GM19023 (cell line): ENCODE measurements around the gene LPAR6.
"Not testable (repeated sequence)": the region's sequence is repeated elsewhere in the genome, so short reads cannot be mapped to it uniquely, and the experiment has no call there.

Source experiments
- ATAC-seq: cut with Tn5 transposase; IDR thresholded peaks from one replicate; pipeline ENCODE4 v1.9.1; 2021; ENCODE audit warnings: mild to moderate bottlenecking, moderate library complexity; ENCODE audit not compliant: unreplicated experiment

The LPAR6 gene, protein sequence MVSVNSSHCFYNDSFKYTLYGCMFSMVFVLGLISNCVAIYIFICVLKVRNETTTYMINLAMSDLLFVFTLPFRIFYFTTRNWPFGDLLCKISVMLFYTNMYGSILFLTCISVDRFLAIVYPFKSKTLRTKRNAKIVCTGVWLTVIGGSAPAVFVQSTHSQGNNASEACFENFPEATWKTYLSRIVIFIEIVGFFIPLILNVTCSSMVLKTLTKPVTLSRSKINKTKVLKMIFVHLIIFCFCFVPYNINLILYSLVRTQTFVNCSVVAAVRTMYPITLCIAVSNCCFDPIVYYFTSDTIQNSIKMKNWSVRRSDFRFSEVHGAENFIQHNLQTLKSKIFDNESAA

DNA sequence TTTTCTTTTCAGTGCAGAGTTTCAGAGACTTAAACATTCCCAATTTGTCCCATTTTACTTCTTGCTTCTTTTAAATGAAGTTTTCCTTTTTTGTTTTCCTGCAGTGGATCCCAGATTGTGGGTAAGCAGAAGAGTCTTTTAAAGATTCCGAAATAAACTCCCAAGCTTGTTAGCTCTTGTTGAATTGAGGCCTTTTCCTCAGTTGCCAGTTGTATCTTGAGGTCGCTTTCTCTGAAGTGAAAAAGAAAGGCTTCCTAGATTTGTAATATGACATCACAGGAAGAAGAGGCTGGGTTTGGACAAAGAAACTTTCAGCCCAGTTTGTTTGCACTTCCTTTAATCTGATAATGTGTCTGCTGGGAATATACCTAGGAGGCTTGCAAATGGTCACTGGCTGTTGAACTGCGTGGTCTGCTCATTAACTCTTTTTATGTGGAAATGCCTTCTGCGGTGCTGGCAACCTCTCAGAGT lies at the start of gene LPAR6:
LPAR6 (minus strand) TSS at position 233 of the 471 bp plus-strand sequence. CDS start 690 bp downstream, outside the sequence.
- ATAC-seq = no peak

DNA sequence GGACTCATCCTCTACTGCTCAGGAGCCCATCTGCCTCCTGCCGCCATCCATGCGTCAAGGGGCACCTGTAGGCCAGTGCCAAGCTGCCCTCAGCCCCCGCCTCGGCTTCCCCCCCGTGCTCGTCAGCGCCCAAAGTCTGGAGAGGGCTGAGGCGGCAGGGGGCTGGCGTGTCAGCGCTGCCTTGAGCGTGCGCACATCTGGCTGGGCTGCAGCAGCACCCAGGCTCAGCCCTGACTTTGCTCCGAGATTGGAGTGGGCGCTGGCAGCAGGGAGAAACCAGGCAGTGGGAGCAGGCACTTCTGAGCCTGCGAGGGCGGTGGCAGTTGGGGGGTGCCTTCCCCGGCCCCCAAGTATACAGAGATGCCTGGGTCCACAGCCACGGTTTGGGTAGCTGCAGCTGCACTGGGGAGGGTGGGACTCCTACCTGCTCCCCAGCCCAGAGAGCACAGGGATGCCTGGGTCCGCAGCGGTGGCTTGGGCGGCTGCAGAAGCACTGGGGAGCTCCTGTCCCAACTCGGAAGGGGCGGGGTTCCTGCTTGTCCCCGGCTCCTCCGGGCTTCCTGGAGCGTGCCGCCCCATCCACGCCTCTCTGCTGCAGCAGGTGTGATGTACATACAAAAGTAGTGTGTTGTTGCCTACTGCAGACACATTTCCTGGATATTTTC lies 44.8 kb upstream of the LPAR6 start:
- ATAC-seq = no peak

DNA sequence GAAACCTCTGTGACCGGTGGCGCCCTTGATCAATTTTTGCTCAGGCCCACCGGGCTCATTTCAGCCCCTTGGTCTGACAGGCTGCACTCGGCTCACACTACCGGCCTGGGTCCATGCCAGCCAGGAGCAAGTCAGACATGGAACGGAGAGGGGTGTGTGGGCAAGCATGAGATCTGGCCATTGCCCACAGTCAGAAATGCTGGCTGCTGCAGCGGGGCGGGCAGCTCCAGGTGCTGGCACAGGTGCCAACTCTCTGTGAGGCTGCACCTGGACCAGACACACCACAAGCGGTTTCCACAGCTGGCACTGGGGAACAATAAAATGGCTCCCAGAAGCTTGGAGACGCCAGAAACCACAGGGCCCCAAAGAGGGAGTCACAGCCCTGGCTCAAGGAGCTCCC lies 43.6 kb upstream of the LPAR6 start:
- no peak for ATAC-seq

DNA sequence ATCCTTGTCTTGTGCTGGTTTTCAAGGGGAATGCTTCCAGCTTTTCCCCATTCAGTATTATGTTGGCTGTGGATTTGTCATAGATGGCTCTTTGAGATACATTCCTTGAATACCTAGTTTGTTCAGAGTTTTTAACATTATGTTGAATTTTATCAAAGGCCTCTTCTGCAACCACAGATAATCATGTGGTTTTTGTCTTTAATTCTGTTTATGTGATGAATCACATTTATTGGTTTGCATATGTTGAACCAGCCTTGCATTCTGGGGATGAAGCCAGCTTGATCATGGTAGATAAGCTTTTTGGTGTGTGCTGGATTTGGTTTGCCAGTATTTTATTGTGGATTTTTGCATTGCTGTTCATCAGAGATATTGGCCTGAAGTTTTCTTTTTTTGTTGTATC lies 38.3 kb upstream of the LPAR6 start:
- ATAC-seq = not testable (repeated sequence)

DNA sequence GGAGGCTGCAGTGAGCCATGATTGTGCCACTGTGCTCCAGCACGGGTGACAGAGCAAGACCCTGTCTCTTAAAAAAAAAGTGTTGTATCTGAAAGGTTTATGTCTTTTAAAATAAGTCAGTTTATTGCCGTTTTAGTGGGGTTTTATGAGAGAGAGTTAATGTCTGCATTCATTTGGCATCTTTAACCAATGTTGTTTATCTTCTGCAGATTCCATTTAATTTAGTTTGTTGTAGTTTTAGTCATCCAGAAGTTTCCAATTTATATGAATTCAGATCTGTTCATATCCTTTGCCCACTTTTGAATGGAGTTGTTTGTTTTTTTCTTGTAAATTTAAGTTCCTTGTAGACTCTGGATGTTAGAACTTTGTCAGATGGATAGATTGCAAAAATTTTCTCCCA lies 36.7 kb upstream of the LPAR6 start:
- no peak for ATAC-seq

DNA sequence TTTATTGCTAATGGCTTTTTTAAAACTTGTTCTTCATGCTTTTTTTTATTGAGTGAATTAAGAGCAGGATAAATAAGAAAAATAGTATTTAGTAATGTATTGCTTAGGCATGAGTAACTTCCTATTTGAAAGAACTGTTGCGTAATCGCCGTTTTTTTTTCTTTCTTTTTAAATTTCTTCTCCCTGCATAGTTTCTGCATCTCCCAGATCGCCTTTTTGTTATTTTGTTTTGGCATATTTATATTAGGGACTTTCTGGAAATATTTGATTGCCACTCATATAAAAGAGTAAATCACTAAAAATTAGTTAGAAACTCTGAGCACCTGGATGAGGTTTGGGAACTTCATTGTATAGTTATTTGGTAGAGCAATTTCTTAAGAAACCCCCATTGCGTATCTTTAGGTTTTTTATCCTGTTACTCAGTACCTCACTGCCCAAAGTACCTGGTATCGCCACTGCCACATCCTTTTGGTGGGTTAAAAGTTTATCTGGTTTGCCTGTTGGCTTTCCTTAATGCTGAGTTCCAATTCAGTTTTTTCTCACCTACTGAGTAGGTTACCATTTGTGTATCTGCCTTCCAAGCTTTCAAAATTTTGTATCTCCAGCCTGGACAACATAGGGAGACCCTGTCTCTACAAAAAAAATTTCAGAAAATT lies 36.2 kb upstream of the LPAR6 start:
- no peak for ATAC-seq

DNA sequence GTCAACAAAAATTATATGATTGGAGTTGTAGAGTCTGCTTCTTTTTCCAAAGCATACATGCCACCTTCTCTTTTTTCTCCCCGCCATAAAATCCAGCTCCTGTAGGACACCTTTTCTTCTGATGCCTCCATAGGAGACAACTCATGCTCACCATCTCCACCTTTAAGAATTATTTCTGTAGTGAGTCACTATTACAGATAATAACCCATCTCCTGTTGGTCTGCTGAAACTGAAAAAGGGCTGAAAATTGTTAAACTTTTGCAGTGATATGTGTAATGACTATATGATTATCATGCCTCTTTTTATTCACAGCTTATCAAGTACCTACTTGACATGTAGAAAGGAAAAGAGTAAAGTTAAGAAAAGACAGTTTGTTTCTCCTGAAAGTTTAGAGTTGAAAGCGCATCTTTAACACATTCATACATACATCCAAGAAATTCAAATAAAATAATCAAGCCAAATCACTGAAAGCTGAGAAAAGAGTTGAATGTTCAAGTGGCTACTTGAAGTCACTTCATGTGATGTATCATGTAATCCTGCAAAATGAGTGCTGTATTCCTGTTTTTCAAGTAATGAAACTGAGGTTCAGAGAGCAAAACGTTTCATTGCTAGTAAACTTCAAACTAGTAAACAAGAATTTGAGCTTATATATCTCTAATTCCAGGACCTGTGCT lies 35.5 kb upstream of the LPAR6 start:
- ATAC-seq = no peak

DNA sequence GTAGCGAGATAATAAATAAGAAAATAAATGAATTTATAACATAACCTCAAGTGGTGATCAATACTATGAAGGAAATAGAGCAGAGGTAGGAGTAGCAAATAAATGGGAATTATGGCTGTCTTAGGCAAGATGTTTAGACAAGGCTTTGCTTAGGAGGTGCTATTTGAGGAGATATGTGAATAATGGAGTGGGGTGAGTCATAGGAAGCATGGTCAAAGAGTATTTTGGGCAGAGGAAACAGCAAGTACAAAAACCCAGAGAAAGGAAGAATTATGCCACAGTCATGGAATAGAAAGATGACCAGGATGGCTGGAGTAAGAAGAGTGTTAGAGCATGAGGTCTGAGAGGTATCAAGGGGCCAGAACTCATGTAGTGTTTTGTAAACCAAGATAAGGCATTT lies 33.6 kb upstream of the LPAR6 start:
- ATAC-seq = no peak

DNA sequence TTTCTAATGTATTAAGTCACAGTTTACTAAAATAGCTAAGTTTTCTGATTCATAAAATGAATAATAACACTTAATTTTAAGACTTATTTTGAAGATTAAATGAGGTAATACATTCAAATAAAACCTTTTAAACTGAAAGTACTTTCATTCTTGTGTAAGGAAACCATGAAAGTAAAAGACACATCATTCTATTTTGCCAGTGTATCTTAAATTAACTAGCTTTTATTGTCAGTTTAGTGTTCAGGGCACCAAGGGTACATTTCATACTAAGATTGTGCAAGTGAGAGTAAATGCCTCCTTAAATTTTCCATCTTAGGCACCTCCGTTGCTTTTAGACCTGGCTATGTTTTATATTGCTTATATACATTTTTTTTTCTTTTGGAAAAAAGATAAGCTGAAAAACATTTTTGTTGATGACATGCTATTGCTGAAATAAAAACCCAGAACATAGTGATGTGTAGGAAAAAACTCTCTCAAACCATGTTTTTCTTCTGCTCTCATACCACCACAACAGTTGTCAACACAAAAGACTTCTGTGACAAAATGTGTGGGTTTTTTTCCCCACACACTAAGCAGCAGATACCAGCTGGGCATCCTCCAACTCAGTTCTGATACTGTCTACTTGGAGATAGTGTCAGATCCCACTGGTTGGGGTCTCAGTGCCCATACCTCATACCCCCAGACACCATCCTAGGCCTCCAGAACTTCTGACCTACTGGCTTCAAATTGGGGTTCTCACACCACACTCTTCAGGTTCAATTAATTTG lies 30.7 kb upstream of the LPAR6 start:
- no peak for ATAC-seq

DNA sequence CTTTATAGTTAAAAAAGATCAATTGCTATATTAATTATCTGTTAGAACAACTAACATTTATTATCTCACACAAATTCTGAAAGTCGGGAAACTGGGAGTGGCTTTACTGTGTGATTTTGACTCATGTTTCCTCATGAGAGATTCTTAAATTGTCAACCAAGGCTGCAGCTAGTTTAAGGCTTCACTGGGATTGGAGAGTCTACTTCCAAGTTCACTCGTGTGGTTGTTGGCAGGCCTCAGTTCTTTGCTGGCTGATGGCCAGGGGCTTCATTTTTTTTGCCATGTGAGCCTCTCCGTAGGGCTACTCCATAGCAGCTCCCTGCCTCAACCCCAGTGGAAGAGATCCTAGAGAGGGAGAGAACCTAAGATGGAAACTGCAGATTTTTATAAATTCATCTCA lies 24.5 kb upstream of the LPAR6 start:
- ATAC-seq = no peak

DNA sequence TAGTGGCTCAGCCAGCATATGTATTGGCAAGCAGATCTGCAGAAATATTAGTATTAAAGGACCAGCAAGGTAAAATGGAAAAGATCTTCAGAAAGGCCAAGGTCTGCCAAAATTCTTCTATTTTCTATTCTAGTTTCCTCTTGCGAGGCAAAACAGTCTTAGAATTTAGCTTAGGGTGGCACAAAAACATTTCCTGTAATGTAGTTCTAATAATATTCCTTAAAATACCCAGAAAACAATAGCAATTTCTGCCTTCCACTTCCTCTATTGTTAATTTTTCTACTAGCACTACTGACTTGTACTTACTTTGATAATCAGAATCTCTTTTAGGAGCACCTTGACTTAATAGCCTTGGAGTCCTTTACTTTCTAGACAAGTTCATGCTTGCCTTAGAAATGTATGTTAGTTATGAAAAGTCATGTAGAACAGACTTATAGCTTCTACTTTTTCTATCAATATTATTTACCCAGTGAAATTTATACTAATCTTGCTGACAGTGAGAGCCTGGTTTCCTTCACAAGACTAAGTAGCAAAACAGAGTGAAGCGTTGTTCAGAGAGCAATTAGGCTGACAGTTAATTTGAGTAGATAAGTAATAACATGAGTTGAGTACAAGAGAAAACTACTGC lies 23.9 kb upstream of the LPAR6 start:
- no peak for ATAC-seq

DNA sequence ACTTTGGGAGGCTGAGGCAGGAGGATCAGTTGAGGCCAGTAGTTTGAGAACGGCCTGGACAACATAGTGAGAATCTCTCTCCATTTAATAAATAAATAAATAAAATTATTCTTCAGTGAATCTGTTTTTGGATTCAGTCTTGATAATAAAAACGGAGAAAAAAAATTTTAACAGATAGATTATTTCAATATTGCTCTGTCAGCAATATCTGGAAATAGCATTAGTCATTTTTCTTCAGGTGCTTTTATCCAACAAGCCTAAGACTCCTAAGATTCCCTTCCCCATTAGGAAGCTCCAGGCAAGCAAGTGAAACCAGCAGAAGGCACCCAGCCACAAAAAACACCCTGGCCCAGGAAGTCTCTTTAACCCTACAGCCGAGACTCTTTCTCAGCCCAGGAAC lies 21.3 kb upstream of the LPAR6 start:
- ATAC-seq = no peak

DNA sequence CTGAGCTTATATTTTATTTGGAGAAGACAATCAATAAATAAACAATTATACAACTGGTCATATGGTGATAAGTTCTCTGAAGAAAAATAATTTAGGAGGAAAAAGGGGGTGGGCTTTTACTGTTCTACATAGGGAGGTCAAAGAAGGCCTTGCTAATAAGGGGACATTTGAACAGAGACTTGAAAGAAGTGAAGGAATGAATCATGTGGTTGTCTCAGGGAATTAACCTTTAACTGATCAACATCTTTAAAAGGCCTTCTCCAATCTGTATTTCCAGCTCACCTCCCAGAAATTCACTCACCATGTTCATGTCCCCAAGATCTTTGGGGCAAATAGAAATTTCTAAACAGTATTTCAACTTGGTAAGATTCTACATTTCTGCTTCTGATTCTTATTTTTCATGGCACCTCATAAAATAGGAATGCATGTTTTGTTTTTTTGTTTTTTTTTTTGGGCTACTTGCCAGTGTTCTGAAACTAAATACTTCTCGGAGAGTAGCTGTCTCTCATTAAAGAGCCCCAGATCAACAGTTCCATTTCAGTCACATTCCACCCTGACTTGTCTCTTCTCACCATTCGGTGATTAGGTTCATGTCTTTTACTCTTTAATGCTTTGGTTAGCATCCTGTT lies 19.2 kb upstream of the LPAR6 start:
- no peak for ATAC-seq

DNA sequence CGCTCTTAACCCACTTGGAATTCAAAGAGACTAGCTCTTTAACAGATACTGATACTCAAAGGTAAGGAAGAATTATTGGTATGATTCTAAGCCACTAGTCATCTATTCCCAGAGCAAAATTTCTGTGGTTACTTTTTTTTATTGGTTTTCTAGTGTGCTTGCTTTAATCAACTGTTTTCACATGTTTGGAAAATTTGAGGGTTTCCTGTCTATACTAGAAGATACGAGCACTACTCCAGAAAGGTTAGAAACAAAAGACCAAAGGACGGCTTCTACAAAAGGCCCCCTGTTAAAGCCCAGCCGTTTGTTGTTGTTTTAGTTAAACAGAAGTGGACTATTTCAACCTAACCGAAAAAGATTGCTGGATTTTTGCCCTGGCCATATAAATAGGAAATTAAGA lies 18.5 kb upstream of the LPAR6 start:
- ATAC-seq = no peak

DNA sequence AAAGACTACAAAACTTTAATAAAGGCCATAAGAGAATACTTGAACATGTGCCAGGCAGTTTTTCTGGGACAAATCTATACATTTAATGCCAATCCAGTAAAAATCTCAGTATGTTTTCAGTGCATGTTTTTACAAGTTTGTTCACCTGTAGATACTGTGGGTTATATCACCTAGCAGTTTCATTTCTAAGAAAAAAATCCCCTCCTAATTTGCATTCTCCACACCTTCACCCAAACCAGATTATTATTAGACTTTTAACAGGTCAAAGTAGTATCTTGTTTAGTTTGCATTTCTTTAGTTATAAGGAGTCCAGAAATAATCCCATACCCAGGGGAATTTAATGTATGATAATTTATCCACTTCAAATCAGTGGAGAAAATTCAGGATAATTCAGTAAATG lies 17.0 kb upstream of the LPAR6 start:
- ATAC-seq = no peak

DNA sequence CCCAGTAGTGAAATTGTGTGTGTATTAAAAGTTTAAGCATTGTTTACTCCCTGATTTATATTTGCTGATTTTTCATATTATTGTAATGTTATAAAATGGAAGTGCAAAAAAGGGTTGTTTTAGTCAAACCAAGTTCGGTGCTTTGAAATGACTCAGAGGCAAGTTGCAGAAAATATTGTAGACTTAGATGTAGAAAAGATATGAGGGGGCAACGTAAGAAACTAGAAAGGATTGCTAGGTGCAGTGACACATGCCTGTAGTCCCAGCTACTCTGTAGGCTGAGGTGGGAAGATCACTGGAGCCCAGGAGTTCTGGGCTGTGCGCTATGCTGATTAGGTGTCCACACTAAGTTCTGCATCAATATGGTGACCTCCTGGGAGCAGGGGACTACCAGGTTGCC lies 16.1 kb upstream of the LPAR6 start:
- ATAC-seq = no peak

DNA sequence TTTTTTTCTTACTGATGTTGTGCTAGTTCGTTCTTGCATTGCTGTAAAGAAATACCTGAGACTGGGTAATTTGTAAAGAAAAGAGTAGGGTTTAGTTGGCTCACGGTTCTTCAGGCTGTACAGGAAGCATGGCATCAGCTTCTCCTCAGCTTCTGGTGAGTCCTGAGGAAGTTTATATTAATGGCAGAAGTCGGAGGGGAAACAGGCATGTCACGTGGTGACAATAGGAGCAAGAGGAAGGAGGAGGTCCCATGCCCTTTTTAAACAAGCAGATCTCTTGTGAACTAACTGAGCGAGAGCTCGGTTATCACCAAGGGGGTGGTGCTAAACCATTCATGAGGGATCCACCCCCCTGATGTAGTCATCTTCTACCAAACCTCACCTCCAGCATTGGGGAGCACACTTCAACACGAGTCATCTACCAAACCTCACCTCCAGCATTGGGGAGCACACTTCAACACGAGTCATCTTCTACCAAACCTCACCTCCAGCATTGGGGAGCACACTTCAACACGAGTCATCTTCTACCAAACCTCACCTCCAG lies 13.9 kb upstream of the LPAR6 start:
- not testable (repeated sequence) for ATAC-seq

DNA sequence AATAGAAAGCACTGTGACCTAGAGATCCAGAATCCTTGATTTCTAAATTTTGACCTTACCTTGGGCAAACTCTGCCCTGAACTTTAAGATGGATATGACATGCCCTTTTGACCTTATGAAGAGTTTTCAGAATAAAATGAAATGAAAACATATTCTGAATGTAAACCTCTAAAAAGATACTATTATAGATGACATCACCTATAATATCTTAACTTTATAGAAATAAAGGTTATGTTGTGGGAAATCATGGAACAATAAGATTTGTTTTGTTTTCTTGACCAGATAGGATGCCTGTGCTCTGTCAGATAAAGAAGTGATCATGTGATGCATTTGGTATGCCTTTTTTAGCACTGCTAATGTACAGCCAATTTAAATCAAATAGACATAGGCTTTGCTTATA lies 13.1 kb upstream of the LPAR6 start:
- no peak for ATAC-seq

DNA sequence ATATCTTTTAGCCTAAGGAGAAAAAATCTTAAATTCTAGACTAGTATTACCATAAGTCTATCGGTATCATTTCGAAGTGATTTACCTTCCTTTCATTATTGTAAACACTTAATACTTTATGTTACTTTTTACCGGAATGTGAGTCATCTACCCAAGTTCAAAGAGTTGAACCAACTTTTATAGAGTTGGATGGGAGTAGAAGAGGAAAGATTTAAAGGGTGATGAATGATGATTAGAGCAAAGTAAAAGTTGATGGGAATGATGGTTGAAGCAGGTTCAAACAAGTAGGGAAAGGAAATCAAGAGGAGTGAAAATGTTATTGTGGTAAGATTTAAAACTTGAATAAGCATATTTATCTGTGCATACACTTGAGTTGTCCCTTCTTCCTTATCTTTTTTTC lies 11.3 kb upstream of the LPAR6 start:
- no peak for ATAC-seq
